22Rv1 (cell line): ENCODE data around the gene FILIP1L.

Experiments used
- ZFX ChIP-seq: fragments of 450-650 bp; IDR thresholded peaks from 2 replicates; pipeline ENCODE4 v1.6.1; 2017; ENCODE audit warnings: antibody characterized with exemption, borderline replicate concordance
- TF ChIP-seq, protein P1 (sequence below): fragments of 450-650 bp; IDR thresholded peaks from 2 replicates; pipeline ENCODE4 v1.5.1; 2017; ENCODE audit warnings: mild to moderate bottlenecking

DNA sequence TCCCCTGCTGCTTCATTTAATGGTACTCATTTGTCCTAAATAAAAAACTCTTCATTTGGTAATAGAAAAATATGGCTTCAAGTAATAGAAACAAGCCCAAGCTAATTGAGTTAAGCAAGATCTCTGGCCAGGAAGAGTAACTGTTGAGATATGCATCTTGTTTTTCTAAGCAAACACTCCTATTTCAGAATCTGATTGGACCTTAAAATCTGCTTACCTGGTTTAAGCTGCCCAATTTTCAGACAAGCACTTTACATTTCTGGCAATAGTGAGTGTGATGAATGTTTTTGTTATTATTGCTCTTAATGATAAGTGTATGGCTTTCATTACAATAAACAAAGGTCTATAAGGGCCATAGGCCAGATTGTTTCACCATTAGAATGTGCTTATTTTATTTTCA lies 210.4 kb downstream of the FILIP1L start:
- TF ChIP-seq, protein P1, sequence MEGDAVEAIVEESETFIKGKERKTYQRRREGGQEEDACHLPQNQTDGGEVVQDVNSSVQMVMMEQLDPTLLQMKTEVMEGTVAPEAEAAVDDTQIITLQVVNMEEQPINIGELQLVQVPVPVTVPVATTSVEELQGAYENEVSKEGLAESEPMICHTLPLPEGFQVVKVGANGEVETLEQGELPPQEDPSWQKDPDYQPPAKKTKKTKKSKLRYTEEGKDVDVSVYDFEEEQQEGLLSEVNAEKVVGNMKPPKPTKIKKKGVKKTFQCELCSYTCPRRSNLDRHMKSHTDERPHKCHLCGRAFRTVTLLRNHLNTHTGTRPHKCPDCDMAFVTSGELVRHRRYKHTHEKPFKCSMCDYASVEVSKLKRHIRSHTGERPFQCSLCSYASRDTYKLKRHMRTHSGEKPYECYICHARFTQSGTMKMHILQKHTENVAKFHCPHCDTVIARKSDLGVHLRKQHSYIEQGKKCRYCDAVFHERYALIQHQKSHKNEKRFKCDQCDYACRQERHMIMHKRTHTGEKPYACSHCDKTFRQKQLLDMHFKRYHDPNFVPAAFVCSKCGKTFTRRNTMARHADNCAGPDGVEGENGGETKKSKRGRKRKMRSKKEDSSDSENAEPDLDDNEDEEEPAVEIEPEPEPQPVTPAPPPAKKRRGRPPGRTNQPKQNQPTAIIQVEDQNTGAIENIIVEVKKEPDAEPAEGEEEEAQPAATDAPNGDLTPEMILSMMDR, result no peak
- no peak for TF ChIP-seq ZFX
